Thyroid gland (tissue), 4 donors: Measurements from ENCODE around the gene UNG.

Source experiments
- POLR2A ChIP-seq, 2 donors: fragments of 450-650 bp; IDR thresholded peaks; one replicate each; pipeline ENCODE4 v1.6.1; 2017; ENCODE audit warnings: antibody characterized with exemption in 2 of 2, mild to moderate bottlenecking in 2 of 2, moderate library complexity in 1 of 2
- TF ChIP-seq, protein P1 (sequence below), 6 experiments: fragments of 200-600 bp in 3 of 6; fragments of 450-650 bp in 3 of 6; sonication (generic) in 3 of 6; IDR thresholded peaks; one replicate each; pipeline ENCODE4 v1.5.1; 2016 to 2019; ENCODE audit warnings: antibody characterized with exemption in 6 of 6, mild to moderate bottlenecking in 2 of 6, inconsistent platforms in 1 of 6, moderate library complexity in 1 of 6

DNA sequence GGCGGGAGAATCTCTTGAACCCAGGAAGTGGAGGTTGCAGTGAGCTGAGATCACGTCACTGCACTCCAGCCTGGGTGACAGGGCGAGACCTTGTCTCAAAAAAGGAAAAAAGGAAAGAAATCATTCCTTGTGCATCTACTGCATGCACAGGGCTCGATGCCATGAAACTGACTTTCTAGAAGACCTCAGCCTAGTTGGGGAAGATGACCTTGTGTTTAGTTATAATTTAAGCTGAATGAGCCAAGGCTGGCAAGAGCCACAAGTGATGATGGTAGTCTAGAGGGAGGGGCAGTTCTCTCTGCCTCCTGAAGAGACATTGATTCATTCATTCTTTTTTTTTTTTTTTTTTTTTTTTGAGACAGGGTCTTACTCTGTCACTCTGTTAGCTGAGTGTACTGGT is 43.2 kb downstream of the UNG start:
- TF ChIP-seq POLR2A (IDR thresholded peaks at IDR 0.05), result no peak
- TF ChIP-seq, protein P1, sequence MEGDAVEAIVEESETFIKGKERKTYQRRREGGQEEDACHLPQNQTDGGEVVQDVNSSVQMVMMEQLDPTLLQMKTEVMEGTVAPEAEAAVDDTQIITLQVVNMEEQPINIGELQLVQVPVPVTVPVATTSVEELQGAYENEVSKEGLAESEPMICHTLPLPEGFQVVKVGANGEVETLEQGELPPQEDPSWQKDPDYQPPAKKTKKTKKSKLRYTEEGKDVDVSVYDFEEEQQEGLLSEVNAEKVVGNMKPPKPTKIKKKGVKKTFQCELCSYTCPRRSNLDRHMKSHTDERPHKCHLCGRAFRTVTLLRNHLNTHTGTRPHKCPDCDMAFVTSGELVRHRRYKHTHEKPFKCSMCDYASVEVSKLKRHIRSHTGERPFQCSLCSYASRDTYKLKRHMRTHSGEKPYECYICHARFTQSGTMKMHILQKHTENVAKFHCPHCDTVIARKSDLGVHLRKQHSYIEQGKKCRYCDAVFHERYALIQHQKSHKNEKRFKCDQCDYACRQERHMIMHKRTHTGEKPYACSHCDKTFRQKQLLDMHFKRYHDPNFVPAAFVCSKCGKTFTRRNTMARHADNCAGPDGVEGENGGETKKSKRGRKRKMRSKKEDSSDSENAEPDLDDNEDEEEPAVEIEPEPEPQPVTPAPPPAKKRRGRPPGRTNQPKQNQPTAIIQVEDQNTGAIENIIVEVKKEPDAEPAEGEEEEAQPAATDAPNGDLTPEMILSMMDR (IDR thresholded peaks at IDR 0.05), result no peak
